WTC11 (cell line): ENCODE results near the gene ADCY2. TPM values are rescaled to one million over a fixed set of nuclear protein-coding genes. Genes with fewer than 3 reads are reported as not detected.

Experiments
- ATAC-seq: fragments of 200-7000 bp; cut with Tn5 transposase; 2 replicates; pipeline ENCODE4 v1.10.0; 2021; ENCODE audit warnings: mild to moderate bottlenecking, moderate library complexity
- CTCF ChIA-PET: fragments of 300-600 bp; sonication (Branson Sonifier 250); formaldehyde crosslinking; loops from one replicate; lab custom pipeline; 2021; ENCODE audit warnings: antibody characterized with exemption; lab: Charles Lee
- POLR2A ChIA-PET: fragments of 350-600 bp; sonication (Branson Sonifier 250); formaldehyde crosslinking; loops from one replicate; lab custom pipeline; 2021; ENCODE audit warnings: antibody characterized with exemption; lab: Charles Lee
- DNase-seq: peaks from one replicate; pipeline ENCODE4 v3.0.0; 2021; ENCODE audit warnings: low spot score
- H3K27ac Mint-ChIP-seq: 2 replicates; pipeline ENCODE4 v1.8.0; 2021; ENCODE audit warnings: mixed read lengths
- H3K27me3 Mint-ChIP-seq: 2 replicates; pipeline ENCODE4 v1.8.0; 2021; ENCODE audit warnings: low read depth, mild to moderate bottlenecking, moderate library complexity, mixed read lengths
- H3K36me3 Mint-ChIP-seq: 2 replicates; pipeline ENCODE4 v1.8.0; 2021; ENCODE audit warnings: mixed read lengths
- H3K4me1 Mint-ChIP-seq: 2 replicates; pipeline ENCODE4 v1.8.0; 2022; ENCODE audit warnings: mixed read lengths
- H3K4me3 Mint-ChIP-seq: 2 replicates; pipeline ENCODE4 v1.8.0; 2021; ENCODE audit warnings: mild to moderate bottlenecking, moderate library complexity, mixed read lengths
- H3K9me3 Mint-ChIP-seq: 2 replicates; pipeline ENCODE4 v1.8.0; 2021; ENCODE audit warnings: mixed read lengths
- ATF3 ChIP-seq: sonication (generic); formaldehyde crosslinking; conservative IDR thresholded peaks from 2 replicates; pipeline ENCODE4 v1.8.1; 2022; ENCODE audit warnings: mild to moderate bottlenecking, missing genetic modification reagents
- CREM ChIP-seq: sonication (generic); formaldehyde crosslinking; IDR thresholded peaks from 2 replicates; pipeline ENCODE4 v1.8.1; 2022; ENCODE audit warnings: mild to moderate bottlenecking, missing genetic modification reagents, moderate library complexity
- CTCF ChIP-seq: fragments of 200-600 bp; IDR thresholded peaks from 2 replicates; pipeline ENCODE4 v1.8.0; 2022; ENCODE audit warnings: antibody characterized with exemption
- ETV6 ChIP-seq: sonication (generic); formaldehyde crosslinking; IDR thresholded peaks from 2 replicates; pipeline ENCODE4 v1.8.1; 2022; ENCODE audit warnings: mild to moderate bottlenecking, missing genetic modification reagents
- FOXJ3 ChIP-seq: sonication (generic); formaldehyde crosslinking; IDR thresholded peaks from 2 replicates; pipeline ENCODE4 v1.9.0; 2021; ENCODE audit warnings: missing genetic modification reagents, mild to moderate bottlenecking, borderline replicate concordance
- FOXP1 ChIP-seq: sonication (generic); formaldehyde crosslinking; IDR thresholded peaks from 2 replicates; pipeline ENCODE4 v1.8.0; 2022; ENCODE audit warnings: missing genetic modification reagents, mild to moderate bottlenecking, moderate library complexity, borderline replicate concordance
- GRHL2 ChIP-seq: fragments of 250-450 bp; sonication (Bioruptor Pico); IDR thresholded peaks from 2 replicates; pipeline ENCODE4 v1.8.0; 2022; ENCODE audit warnings: mild to moderate bottlenecking, moderate library complexity; ENCODE audit not compliant: insufficient replicate concordance, severe bottlenecking
- IRF2 ChIP-seq: sonication (generic); formaldehyde crosslinking; IDR thresholded peaks from 2 replicates; pipeline ENCODE4 v1.8.0; 2022; ENCODE audit warnings: low read depth, missing genetic modification reagents, borderline replicate concordance
- JAZF1 ChIP-seq: fragments of 250-450 bp; sonication (Bioruptor Pico); IDR thresholded peaks from 2 replicates; pipeline ENCODE4 v1.9.0; 2021; ENCODE audit warnings: moderate library complexity, mild to moderate bottlenecking, inconsistent platforms
- JUN ChIP-seq: sonication (generic); formaldehyde crosslinking; IDR thresholded peaks from 2 replicates; pipeline ENCODE4 v1.8.0; 2023; ENCODE audit warnings: mild to moderate bottlenecking, missing genetic modification reagents
- MXD4 ChIP-seq: fragments of 250-450 bp; sonication (Bioruptor Pico); IDR thresholded peaks from 2 replicates; pipeline ENCODE4 v1.8.0; 2021; ENCODE audit warnings: mild to moderate bottlenecking, moderate library complexity, borderline replicate concordance
- NR1H2 ChIP-seq: sonication (generic); formaldehyde crosslinking; IDR thresholded peaks from 2 replicates; pipeline ENCODE4 v1.9.0; 2021; ENCODE audit warnings: mild to moderate bottlenecking, moderate library complexity, missing genetic modification reagents
- NR3C1 ChIP-seq: sonication (generic); formaldehyde crosslinking; conservative IDR thresholded peaks from 2 replicates; pipeline ENCODE4 v1.8.1; 2023; ENCODE audit warnings: low read depth, mild to moderate bottlenecking, missing genetic modification reagents
- OVOL2 ChIP-seq: fragments of 250-450 bp; sonication (Bioruptor Pico); IDR thresholded peaks from 2 replicates; pipeline ENCODE4 v1.9.0; 2021; ENCODE audit warnings: mild to moderate bottlenecking, borderline replicate concordance
- PRDM15 ChIP-seq: sonication (generic); formaldehyde crosslinking; IDR thresholded peaks from 2 replicates; pipeline ENCODE4 v1.8.0; 2022; ENCODE audit warnings: missing genetic modification reagents
- PRRX2 ChIP-seq: fragments of 250-450 bp; sonication (Bioruptor Pico); IDR thresholded peaks from 2 replicates; pipeline ENCODE4 v1.8.0; 2021; ENCODE audit warnings: mild to moderate bottlenecking
- SMAD4 ChIP-seq: sonication (generic); formaldehyde crosslinking; IDR thresholded peaks from 2 replicates; pipeline ENCODE4 v1.8.0; 2022; ENCODE audit warnings: mild to moderate bottlenecking, missing genetic modification reagents
- USF1 ChIP-seq: sonication (generic); formaldehyde crosslinking; IDR thresholded peaks from 2 replicates; pipeline ENCODE4 v1.8.0; 2022; ENCODE audit warnings: mild to moderate bottlenecking, missing genetic modification reagents
- ZNF138 ChIP-seq: sonication (generic); formaldehyde crosslinking; conservative IDR thresholded peaks from 2 replicates; pipeline ENCODE4 v1.8.1; 2022; ENCODE audit warnings: mild to moderate bottlenecking, moderate library complexity, missing genetic modification reagents
- ZNF219 ChIP-seq: sonication (generic); formaldehyde crosslinking; IDR thresholded peaks from 2 replicates; pipeline ENCODE4 v1.8.0; 2023; ENCODE audit warnings: missing genetic modification reagents, mild to moderate bottlenecking, borderline replicate concordance
- ZNF281 ChIP-seq: sonication (generic); formaldehyde crosslinking; IDR thresholded peaks from 2 replicates; pipeline ENCODE4 v1.8.0; 2023; ENCODE audit warnings: mild to moderate bottlenecking, missing genetic modification reagents
- ZNF396 ChIP-seq: fragments of 250-450 bp; sonication (Bioruptor Pico); IDR thresholded peaks from 2 replicates; pipeline ENCODE4 v1.8.0; 2021; ENCODE audit warnings: mild to moderate bottlenecking, moderate library complexity, borderline replicate concordance
- total RNA-seq: library from RNA; stranded (reverse); gene quantifications from 3 replicates; pipeline ENCODE4 v1.2.3, GENCODE V29; 2021

ADCY2 gene
- total RNA-seq, 1 experiment from 2014 or later, result 142 TPM

- H3K27me3 Mint-ChIP-seq, result no peaks in the 10 kb centered on the region
- H3K4me1 Mint-ChIP-seq, result peaks cover 5% of the 10 kb centered on the region; the same call in 1 of the 2 replicates
- peaks cover 6% of the 10 kb centered on the region for H3K36me3 Mint-ChIP-seq
- TF ChIP-seq ATF3 (CRISPR knock-in tag) (no peak), CREM (CRISPR knock-in tag) (no peak), PRRX2 (CRISPR knock-in tag) (no peak), SMAD4 (CRISPR knock-in tag) (no peak), FOXP1 (no peak), CTCF (no peak), NR1H2 (no peak)
- H3K27ac Mint-ChIP-seq, result no peak overlapping the region
- peaks cover 2% of the 10 kb centered on the region for H3K9me3 Mint-ChIP-seq
- CTCF ChIA-PET, result interaction anchor here (1.2 kb wide), 1 partner anchor 59 kb away, joined by 3 read pairs; no protein-coding TSS in a partner anchor
- POLR2A ChIA-PET, result no interaction called here
- ATAC-seq (no peak), DNase-seq (no peak)
- H3K4me3 Mint-ChIP-seq, result no peak overlapping the region
Observed at GRCh38 chr5:7578071-7578470, 182.1 kb downstream of the ADCY2 start.

- CTCF ChIA-PET, result interaction anchor here (0.9 kb wide), 1 partner anchor 8 kb away, joined by 3 read pairs; no protein-coding TSS in a partner anchor
- Mint-ChIP-seq H3K36me3 (no peaks in the 10 kb centered on the region), H3K27ac (no peak overlapping the region), H3K9me3 (no peaks in the 10 kb centered on the region), H3K27me3 (no peaks in the 10 kb centered on the region), H3K4me1 (peaks cover 16% of the 10 kb centered on the region), H3K4me3 (no peak overlapping the region)
- ATAC-seq (no peak), DNase-seq (no peak)
- TF ChIP-seq JUN, result no peak
- TF ChIP-seq PRDM15 (CRISPR knock-in tag), result no peak
- no peak for TF ChIP-seq CREM (CRISPR knock-in tag)
- TF ChIP-seq IRF2 (CRISPR knock-in tag), result no peak
- no peak for TF ChIP-seq FOXJ3 (CRISPR knock-in tag)
- no peak for TF ChIP-seq ZNF281 (CRISPR knock-in tag)
- TF ChIP-seq ZNF396 (CRISPR knock-in tag), result no peak
- TF ChIP-seq NR3C1, result no peak
- TF ChIP-seq ETV6 (CRISPR knock-in tag), result no peak
- no peak for TF ChIP-seq GRHL2 (CRISPR knock-in tag)
- TF ChIP-seq ZNF138 (CRISPR knock-in tag), result no peak
- no peak for TF ChIP-seq OVOL2 (CRISPR knock-in tag)
- TF ChIP-seq JAZF1, result no peak
- no peak for TF ChIP-seq MXD4 (CRISPR knock-in tag)
- TF ChIP-seq ZNF219 (CRISPR knock-in tag), result no peak
- TF ChIP-seq USF1 (CRISPR knock-in tag), result no peak
- POLR2A ChIA-PET, result no interaction called here
Observed at GRCh38 chr5:7584749-7585148, 188.8 kb downstream of the ADCY2 start.
